DOHH2 (cell line): ENCODE measurements around the gene SIX2.

ENCODE experiments used
- H3F3A ChIP-seq: fragments of 200-600 bp; sonication (generic), shearing (Covaris generic); 2 replicates; pipeline ENCODE4 v1.6.0; 2016; ENCODE audit warnings: antibody characterized with exemption, mild to moderate bottlenecking; ENCODE audit not compliant: control insufficient read depth, insufficient read depth
- H3K27ac ChIP-seq: fragments of 200-600 bp; sonication (generic); 2 replicates; pipeline ENCODE4 v1.5.1; 2014; ENCODE audit warnings: low read depth, mild to moderate bottlenecking, low read length, moderate library complexity
- H3K27me3 ChIP-seq: fragments of 200-600 bp; sonication (generic); 2 replicates; pipeline ENCODE4 v1.6.1; 2014; ENCODE audit warnings: mild to moderate bottlenecking, low read length, mixed read lengths; ENCODE audit not compliant: control insufficient read depth
- H3K36me3 ChIP-seq: fragments of 200-600 bp; sonication (generic); 2 replicates; pipeline ENCODE4 v1.6.1; 2014; ENCODE audit warnings: mild to moderate bottlenecking, low read length, moderate library complexity, mixed read lengths; ENCODE audit not compliant: control insufficient read depth
- H3K4me1 ChIP-seq: fragments of 200-600 bp; sonication (generic); 2 replicates; pipeline ENCODE4 v1.6.1; 2014; ENCODE audit warnings: mild to moderate bottlenecking, low read length, mixed read lengths; ENCODE audit not compliant: control insufficient read depth
- H3K4me2 ChIP-seq: fragments of 200-600 bp; sonication (generic); 2 replicates; pipeline ENCODE4 v1.6.0; 2014; ENCODE audit warnings: mild to moderate bottlenecking, low read length, moderate library complexity
- H3K4me3 ChIP-seq: fragments of 200-600 bp; sonication (generic); 2 replicates; pipeline ENCODE4 v1.5.1; 2014; ENCODE audit warnings: mild to moderate bottlenecking, low read length, mixed read lengths
- H3K79me2 ChIP-seq: fragments of 200-600 bp; sonication (generic); 2 replicates; pipeline ENCODE4 v1.6.1; 2014; ENCODE audit warnings: mild to moderate bottlenecking, low read length, mixed read lengths; ENCODE audit not compliant: control insufficient read depth
- H3K9me2 ChIP-seq: fragments of 200-600 bp; sonication (generic); replicated peaks from 2 replicates; pipeline ENCODE4 v1.6.1; 2014; ENCODE audit warnings: mild to moderate bottlenecking, low read length, mixed read lengths; ENCODE audit not compliant: control insufficient read depth
- H3K9me3 ChIP-seq: fragments of 200-600 bp; sonication (generic); 2 replicates; pipeline ENCODE4 v1.6.1; 2014; ENCODE audit warnings: antibody characterized with exemption, low read length, mixed read lengths; ENCODE audit not compliant: control insufficient read depth, insufficient read depth
- H4K20me1 ChIP-seq: fragments of 200-600 bp; sonication (generic); 2 replicates; pipeline ENCODE4 v1.6.0; 2014; ENCODE audit warnings: low read depth, mild to moderate bottlenecking, antibody characterized with exemption, low read length, moderate library complexity; ENCODE audit not compliant: control insufficient read depth, insufficient read depth
- CTCF ChIP-seq: fragments of 200-600 bp; sonication (generic); IDR thresholded peaks from one replicate; pipeline ENCODE4 v1.5.1; 2014; ENCODE audit warnings: antibody characterized with exemption, mild to moderate bottlenecking, low read depth, low read length; ENCODE audit not compliant: poor library complexity, severe bottlenecking
- EZH2phosphoT487 ChIP-seq: fragments of 200-600 bp; sonication (generic); IDR thresholded peaks from 2 replicates; pipeline ENCODE4 v1.6.1; 2017; ENCODE audit warnings: borderline replicate concordance, mild to moderate bottlenecking, antibody characterized with exemption, low read length, moderate library complexity, mixed read lengths

SIX2 gene

GRCh38 chr2:44999540-44999939 lies 9.7 kb downstream of the SIX2 start:
- H3K9me2 ChIP-seq, result no peaks in the 10 kb centered on the region
- no peak overlapping the region for H3K4me3 ChIP-seq
- TF ChIP-seq CTCF (no peak), EZH2phosphoT487 (no peak)
- H3K36me3 ChIP-seq, result no peaks in the 10 kb centered on the region
- no peaks in the 10 kb centered on the region for H3K79me2 ChIP-seq
- no peaks in the 10 kb centered on the region for H3K9me3 ChIP-seq
- H3K4me2 ChIP-seq, result no peak overlapping the region
- H4K20me1 ChIP-seq, result no peaks in the 10 kb centered on the region
- no peak overlapping the region for H3K27ac ChIP-seq
- no peaks in the 10 kb centered on the region for H3K4me1 ChIP-seq
- H3F3A ChIP-seq, result no peaks in the 10 kb centered on the region
- H3K27me3 ChIP-seq, result peaks cover 10% of the 10 kb centered on the region

- Histone ChIP-seq H3K4me2 (no peak overlapping the region), H3K79me2 (no peaks in the 10 kb centered on the region), H3K4me1 (no peaks in the 10 kb centered on the region), H4K20me1 (no peaks in the 10 kb centered on the region), H3K27ac (no peak overlapping the region), H3K9me2 (no peaks in the 10 kb centered on the region), H3K9me3 (no peaks in the 10 kb centered on the region), H3K27me3 (peaks cover 10% of the 10 kb centered on the region), H3K4me3 (no peak overlapping the region), H3K36me3 (no peaks in the 10 kb centered on the region), H3F3A (no peaks in the 10 kb centered on the region)
- no peak for TF ChIP-seq EZH2phosphoT487
- TF ChIP-seq CTCF, result no peak
These were observed 11.3 kb downstream of the SIX2 start for GRCh38 chr2:44997963-44998362.

DNA sequence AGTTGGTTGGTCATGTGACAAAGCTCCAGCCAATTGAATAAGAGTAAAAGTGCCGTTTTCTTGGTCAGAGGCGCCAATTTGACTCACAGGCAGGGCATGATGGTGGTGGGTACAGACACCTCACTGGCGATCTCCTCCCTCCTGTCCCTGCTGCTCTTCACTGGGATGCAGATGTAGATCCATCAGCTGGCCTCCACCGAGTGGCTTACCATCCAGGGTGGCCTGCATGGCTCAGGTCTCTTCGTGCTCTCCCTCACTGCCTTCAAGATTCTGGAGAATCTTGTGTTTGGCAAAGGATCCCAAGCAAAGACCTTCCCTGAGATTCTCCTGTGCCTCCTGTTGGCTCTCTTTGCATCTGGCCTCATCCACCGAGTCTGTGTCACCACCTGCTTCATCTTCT lies 12.9 kb downstream of the SIX2 start:
- Histone ChIP-seq H3K4me2 (no peak overlapping the region), H3K4me3 (no peak overlapping the region), H3K27me3 (peaks cover 8% of the 10 kb centered on the region), H3K79me2 (no peaks in the 10 kb centered on the region), H3K9me3 (no peaks in the 10 kb centered on the region), H4K20me1 (no peaks in the 10 kb centered on the region), H3K9me2 (no peaks in the 10 kb centered on the region), H3K4me1 (no peaks in the 10 kb centered on the region), H3K36me3 (no peaks in the 10 kb centered on the region), H3F3A (no peaks in the 10 kb centered on the region), H3K27ac (no peak overlapping the region)
- TF ChIP-seq EZH2phosphoT487, result no peak

DNA sequence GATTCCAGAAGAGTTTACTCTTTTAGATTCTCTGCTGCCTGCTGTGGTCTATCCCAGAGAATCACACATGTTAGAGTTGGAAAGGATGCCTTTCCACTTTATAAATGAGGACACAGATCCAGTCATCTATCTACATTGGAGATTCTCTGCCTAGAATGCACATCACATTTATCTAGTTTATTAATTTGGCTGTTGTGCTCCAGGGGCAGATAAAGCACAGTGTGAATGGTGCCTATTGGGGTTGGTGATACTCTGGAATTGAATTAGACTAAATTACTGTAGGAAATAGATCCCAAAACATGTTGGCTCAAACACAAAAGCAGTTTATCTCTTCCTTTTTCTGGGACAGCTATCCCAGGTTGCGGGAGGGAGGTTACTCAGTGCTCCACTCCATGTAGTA lies 14.9 kb downstream of the SIX2 start:
- Histone ChIP-seq H3K27me3 (peaks cover 4% of the 10 kb centered on the region), H3K4me3 (no peak overlapping the region), H3K9me3 (no peaks in the 10 kb centered on the region), H3K4me1 (no peaks in the 10 kb centered on the region), H3K36me3 (no peaks in the 10 kb centered on the region), H3K9me2 (no peaks in the 10 kb centered on the region), H3K4me2 (no peak overlapping the region), H4K20me1 (no peaks in the 10 kb centered on the region), H3K27ac (no peak overlapping the region), H3F3A (no peaks in the 10 kb centered on the region), H3K79me2 (no peaks in the 10 kb centered on the region)
- TF ChIP-seq EZH2phosphoT487 (no peak), CTCF (no peak)
